HL-60/S4 treated with phorbol 12-myristate 13-acetate at 8.2 ng/mL for 4 days and 3 days (cell line): ENCODE measurements around the gene PCDHA5.

Experiments
- in situ Hi-C: fragments of 300-500 bp; cut with MboI; formaldehyde crosslinking; loops from 2 replicates; pipeline ENCODE4 v1.15.0; 2022; ENCODE audit warnings: low sequenced_read_pairs

Gene PCDHA5

DNA sequence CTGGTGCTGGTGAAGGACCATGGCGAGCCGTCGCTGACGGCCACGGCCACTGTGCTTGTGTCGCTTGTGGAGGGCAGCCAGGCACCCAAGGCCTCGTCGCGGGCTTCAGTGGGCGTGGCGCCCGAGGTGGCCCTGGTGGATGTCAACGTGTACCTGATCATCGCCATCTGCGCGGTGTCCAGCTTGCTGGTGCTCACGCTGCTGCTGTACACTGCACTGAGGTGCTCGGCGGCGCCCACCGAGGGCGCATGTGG, 36.5 kb downstream of the PCDHA5 start:
- in situ Hi-C loops: no loop called here

DNA sequence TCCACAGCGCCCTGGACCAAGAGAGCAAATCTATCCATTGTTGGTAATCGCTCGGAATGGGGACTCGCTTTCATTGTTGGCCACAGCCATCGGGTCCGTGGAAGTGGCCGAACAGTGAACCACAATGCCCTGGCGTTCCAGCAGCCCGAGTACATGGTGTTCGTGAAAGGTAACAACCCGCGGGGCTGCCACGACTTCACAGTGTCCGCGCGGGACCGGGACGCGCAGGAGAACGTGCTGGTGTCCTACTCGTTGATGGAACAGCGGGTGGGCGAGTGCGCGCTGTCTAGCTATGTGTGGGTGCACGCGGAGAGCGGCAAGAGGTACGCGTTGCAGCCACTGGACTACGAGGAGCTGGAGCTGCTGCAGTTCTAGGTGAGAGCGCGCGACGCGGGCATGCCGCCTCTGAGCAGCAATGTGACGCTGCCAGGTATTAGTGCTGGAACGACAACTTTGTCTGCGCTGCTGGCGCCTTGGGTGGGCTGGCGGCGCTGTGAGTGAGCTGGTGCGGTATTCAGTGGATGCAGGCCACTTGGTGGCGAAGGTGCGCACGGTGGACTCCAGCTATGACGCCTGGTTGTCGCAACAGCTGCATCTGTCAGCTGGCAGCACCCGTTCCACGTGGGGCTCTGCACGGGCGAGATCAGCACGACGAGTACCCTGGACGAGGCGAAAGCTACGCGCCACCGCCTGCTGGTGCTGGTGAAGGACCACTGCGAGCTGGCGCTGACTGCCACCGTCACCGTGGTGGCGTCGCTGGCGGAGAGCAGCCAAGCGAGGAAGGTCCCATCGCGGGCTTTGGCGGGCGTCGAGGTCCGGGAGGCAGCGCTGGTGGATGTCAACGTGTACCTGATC, 41.3 kb downstream of the PCDHA5 start:
- in situ Hi-C loops: no loop called here

DNA sequence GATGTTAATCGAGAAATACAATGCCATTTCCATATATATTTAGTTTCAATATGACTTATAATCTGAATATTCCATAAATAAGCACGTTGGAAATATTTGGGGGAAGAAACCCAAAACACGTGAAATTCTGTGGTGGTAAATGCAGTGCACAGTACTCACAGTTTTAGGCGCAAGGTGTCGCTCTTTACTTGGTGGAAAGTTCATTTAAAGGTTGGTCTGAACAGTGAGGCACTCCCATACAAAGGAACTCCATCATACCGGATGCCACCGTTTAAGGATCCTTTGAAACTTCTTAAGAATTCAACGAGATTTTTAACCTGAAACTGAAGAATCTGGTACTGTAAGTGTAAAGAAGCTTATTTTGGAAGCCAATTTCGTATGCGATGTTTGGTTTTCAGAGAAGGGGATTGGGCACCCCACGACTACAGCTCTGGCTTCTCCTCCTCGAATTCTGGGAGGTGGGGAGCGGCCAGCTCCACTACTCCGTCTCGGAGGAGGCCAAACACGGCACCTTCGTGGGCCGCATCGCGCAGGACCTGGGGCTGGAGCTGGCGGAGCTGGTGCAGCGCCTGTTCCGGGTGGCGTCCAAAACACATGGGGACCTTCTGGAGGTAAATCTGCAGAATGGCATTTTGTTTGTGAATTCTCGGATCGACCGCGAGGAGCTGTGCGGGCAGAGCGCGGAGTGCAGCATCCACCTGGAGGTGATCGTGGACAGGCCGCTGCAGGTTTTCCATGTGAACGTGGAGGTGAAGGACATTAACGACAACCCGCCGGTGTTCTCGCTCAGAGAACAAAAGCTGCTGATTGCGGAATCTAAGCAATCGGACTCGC, 47.5 kb downstream of the PCDHA5 start, which contains the start of gene PCDHA11:
TSS of gene PCDHA11 (plus strand) at position 237 of the 834 bp plus-strand sequence. CDS start at position 384, 147 bp downstream.
- in situ Hi-C loops: no loop called here

DNA sequence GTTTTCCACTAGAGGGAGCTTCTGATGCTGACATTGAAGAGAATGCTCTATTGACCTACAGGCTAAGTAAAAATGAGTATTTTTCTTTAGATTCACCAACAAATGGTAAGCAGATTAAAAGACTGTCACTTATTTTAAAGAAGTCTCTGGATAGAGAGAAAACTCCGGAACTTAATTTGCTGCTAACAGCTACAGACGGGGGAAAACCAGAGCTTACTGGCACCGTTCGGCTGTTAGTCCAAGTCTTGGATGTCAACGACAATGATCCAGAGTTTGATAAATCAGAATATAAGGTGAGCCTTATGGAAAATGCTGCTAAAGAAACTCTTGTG, 48.1 kb downstream of the PCDHA5 start:
- in situ Hi-C loops: no loop called here

DNA sequence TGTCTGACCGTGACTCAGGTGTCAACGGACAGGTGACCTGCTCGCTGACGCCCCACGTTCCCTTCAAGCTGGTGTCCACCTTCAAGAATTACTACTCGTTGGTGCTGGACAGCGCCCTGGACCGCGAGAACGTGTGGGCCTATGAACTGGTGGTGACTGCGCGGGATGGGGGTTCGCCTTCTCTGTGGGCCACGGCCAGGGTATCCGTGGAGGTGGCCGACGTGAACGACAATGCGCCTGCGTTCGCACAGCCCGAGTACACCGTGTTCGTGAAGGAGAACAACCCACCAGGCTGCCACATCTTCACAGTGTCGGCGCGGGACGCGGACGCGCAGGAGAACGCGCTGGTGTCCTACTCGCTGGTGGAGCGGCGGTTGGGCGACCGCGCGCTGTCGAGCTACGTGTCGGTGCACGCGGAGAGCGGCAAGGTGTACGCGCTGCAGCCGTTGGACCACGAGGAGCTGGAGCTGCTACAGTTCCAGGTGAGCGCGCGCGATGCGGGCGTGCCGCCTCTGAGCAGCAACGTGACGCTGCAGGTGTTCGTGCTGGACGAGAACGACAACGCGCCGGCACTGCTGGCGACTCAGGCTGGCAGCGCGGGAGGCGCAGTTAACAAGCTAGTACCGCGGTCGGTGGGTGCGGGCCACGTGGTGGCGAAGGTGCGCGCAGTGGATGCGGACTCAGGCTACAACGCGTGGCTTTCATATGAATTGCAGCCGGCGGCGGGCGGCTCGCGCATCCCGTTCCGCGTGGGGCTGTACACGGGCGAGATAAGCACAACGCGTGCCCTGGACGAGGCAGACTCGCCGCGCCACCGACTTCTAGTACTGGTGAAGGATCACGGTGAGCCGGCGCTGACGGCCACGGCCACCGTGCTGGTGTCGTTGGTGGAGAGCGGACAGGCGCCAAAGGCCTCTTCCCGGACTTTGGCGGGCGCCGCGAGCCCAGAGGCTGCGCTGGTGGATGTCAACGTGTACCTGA, 49.1 kb downstream of the PCDHA5 start:
- in situ Hi-C loops: no loop called here
